Cortex of kidney (tissue), 1 donor: ENCODE data around the gene ADAM12.

ENCODE experiments used
- DNase-seq: peaks from one replicate; lab custom pipeline; 2025; lab: John Stamatoyannopoulos, UW

The ADAM12 gene

GRCh38 chr10:126212738-126213137 lies 175.5 kb downstream of the ADAM12 start:
- DNase-seq: no peak

GRCh38 chr10:126210051-126210651 lies 178.1 kb downstream of the ADAM12 start:
- no peak for DNase-seq

- no peak for DNase-seq
These were observed 178.8 kb downstream of the ADAM12 start for GRCh38 chr10:126209451-126209850.

GRCh38 chr10:126208726-126209302 lies 179.5 kb downstream of the ADAM12 start:
- DNase-seq: no peak

GRCh38 chr10:126207851-126208250 lies 180.4 kb downstream of the ADAM12 start:
- no peak for DNase-seq

GRCh38 chr10:126207313-126207771 lies 180.9 kb downstream of the ADAM12 start:
- no peak for DNase-seq

GRCh38 chr10:126205486-126206205 lies 182.6 kb downstream of the ADAM12 start:
- no peak for DNase-seq

- no peak for DNase-seq
These were observed 184.0 kb downstream of the ADAM12 start for GRCh38 chr10:126204320-126204719.

- no peak for DNase-seq
These were observed 184.5 kb downstream of the ADAM12 start for GRCh38 chr10:126203746-126204145.

- DNase-seq: no peak
These were observed 186.7 kb downstream of the ADAM12 start for GRCh38 chr10:126201603-126202002.

- no peak for DNase-seq
These were observed 188.9 kb downstream of the ADAM12 start for GRCh38 chr10:126199221-126199998.

- no peak for DNase-seq
These were observed 189.6 kb downstream of the ADAM12 start for GRCh38 chr10:126198681-126199080.

GRCh38 chr10:126197036-126197543 lies 191.2 kb downstream of the ADAM12 start:
- no peak for DNase-seq

- no peak for DNase-seq
These were observed 192.0 kb downstream of the ADAM12 start for GRCh38 chr10:126196281-126196680.

- no peak for DNase-seq
These were observed 197.1 kb downstream of the ADAM12 start for GRCh38 chr10:126191192-126191591.

GRCh38 chr10:126188679-126189200 lies 199.5 kb downstream of the ADAM12 start:
- DNase-seq: no peak

- DNase-seq: no peak
These were observed 200.9 kb downstream of the ADAM12 start for GRCh38 chr10:126187399-126187798.

- no peak for DNase-seq
These were observed 201.5 kb downstream of the ADAM12 start for GRCh38 chr10:126186766-126187165.

- no peak for DNase-seq
These were observed 202.4 kb downstream of the ADAM12 start for GRCh38 chr10:126185676-126186447.

- no peak for DNase-seq
These were observed 206.7 kb downstream of the ADAM12 start for GRCh38 chr10:126181626-126182025.

GRCh38 chr10:126179637-126180036 lies 208.6 kb downstream of the ADAM12 start:
- DNase-seq: no peak
